Measurements from ENCODE around the gene MED27.

MED27 gene

DNA sequence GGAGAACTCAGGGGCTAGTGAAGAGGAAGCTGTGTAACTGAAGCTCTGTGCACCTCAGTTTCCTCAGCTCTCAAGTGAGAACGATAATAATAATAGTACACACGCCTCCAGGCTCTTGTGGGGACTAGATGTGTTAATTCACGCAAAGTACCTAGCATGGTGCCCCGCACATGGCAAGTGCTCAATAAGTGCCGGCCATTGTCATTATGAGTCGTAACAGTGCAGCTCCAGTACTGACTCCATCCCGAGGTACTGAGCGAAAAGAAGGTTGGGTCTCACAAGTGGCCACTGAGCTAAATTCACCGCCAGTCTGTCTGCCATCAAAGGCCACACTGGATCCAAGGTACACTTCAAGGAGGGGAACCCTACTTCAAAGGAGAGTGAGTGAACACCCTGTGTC, 40.4 kb downstream of the MED27 start:
- TF ChIP-seq, protein P1, sequence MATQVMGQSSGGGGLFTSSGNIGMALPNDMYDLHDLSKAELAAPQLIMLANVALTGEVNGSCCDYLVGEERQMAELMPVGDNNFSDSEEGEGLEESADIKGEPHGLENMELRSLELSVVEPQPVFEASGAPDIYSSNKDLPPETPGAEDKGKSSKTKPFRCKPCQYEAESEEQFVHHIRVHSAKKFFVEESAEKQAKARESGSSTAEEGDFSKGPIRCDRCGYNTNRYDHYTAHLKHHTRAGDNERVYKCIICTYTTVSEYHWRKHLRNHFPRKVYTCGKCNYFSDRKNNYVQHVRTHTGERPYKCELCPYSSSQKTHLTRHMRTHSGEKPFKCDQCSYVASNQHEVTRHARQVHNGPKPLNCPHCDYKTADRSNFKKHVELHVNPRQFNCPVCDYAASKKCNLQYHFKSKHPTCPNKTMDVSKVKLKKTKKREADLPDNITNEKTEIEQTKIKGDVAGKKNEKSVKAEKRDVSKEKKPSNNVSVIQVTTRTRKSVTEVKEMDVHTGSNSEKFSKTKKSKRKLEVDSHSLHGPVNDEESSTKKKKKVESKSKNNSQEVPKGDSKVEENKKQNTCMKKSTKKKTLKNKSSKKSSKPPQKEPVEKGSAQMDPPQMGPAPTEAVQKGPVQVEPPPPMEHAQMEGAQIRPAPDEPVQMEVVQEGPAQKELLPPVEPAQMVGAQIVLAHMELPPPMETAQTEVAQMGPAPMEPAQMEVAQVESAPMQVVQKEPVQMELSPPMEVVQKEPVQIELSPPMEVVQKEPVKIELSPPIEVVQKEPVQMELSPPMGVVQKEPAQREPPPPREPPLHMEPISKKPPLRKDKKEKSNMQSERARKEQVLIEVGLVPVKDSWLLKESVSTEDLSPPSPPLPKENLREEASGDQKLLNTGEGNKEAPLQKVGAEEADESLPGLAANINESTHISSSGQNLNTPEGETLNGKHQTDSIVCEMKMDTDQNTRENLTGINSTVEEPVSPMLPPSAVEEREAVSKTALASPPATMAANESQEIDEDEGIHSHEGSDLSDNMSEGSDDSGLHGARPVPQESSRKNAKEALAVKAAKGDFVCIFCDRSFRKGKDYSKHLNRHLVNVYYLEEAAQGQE (IDR thresholded peaks at IDR 0.05; ENCODE audit: insufficient replicate concordance, low read depth): no peak
- TF ChIP-seq GABPA (IDR thresholded peaks at IDR 0.05; ENCODE audit: low read depth) (no peak), POLR2AphosphoS5 (IDR thresholded peaks at IDR 0.05; ENCODE audit: low read depth) (no peak), SPI1 (IDR thresholded peaks at IDR 0.05; ENCODE audit: borderline replicate concordance, low read depth) (no peak)
- TF ChIP-seq, protein P2, sequence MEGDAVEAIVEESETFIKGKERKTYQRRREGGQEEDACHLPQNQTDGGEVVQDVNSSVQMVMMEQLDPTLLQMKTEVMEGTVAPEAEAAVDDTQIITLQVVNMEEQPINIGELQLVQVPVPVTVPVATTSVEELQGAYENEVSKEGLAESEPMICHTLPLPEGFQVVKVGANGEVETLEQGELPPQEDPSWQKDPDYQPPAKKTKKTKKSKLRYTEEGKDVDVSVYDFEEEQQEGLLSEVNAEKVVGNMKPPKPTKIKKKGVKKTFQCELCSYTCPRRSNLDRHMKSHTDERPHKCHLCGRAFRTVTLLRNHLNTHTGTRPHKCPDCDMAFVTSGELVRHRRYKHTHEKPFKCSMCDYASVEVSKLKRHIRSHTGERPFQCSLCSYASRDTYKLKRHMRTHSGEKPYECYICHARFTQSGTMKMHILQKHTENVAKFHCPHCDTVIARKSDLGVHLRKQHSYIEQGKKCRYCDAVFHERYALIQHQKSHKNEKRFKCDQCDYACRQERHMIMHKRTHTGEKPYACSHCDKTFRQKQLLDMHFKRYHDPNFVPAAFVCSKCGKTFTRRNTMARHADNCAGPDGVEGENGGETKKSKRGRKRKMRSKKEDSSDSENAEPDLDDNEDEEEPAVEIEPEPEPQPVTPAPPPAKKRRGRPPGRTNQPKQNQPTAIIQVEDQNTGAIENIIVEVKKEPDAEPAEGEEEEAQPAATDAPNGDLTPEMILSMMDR (IDR thresholded peaks at IDR 0.05; ENCODE audit: insufficient read depth, low read length): no peak
- Histone ChIP-seq H3K27ac (replicated peaks) (no peak overlapping the region), H3K27me3 (ENCODE audit: insufficient read depth, poor library complexity, severe bottlenecking) (no peaks in the 10 kb centered on the region), H3K4me3 (replicated peaks; ENCODE audit: insufficient read depth, low read length) (no peak overlapping the region)
- DNase-seq (ENCODE audit: low read depth in 1 of 2, low spot score in 1 of 2): no peak

DNA sequence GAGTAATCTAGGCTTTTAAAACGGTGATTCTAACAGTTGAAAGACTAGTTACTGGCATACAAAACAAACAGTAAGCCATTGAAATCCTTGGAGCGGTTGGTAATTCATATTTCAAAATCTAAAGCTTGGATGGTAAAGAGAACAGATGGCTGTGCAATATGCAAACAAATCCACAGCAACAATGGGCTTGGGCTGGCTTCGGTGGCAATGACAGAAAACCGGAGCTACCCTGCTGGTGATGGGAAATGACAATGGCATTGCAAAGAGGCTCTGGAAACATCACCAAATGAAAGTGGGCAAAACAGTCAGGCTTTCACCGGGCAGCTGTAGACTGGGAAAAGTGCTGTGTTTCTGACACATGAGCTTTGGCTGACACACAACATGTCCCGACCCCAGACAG, 42.2 kb downstream of the MED27 start:
- H3K4me3 ChIP-seq (replicated peaks; ENCODE audit: insufficient read depth, low read length): no peak overlapping the region
- H3K27me3 ChIP-seq (ENCODE audit: insufficient read depth, poor library complexity, severe bottlenecking): no peaks in the 10 kb centered on the region
- no peak for DNase-seq (ENCODE audit: low read depth in 1 of 2, low spot score in 1 of 2)
- H3K27ac ChIP-seq (replicated peaks): no peak overlapping the region
- TF ChIP-seq, protein P1 (IDR thresholded peaks at IDR 0.05; ENCODE audit: insufficient replicate concordance, low read depth): no peak
- no peak for TF ChIP-seq SPI1 (IDR thresholded peaks at IDR 0.05; ENCODE audit: borderline replicate concordance, low read depth)
- no peak for TF ChIP-seq POLR2AphosphoS5 (IDR thresholded peaks at IDR 0.05; ENCODE audit: low read depth)
- TF ChIP-seq, protein P2 (IDR thresholded peaks at IDR 0.05; ENCODE audit: insufficient read depth, low read length): no peak
- TF ChIP-seq GABPA (IDR thresholded peaks at IDR 0.05; ENCODE audit: low read depth): no peak

DNA sequence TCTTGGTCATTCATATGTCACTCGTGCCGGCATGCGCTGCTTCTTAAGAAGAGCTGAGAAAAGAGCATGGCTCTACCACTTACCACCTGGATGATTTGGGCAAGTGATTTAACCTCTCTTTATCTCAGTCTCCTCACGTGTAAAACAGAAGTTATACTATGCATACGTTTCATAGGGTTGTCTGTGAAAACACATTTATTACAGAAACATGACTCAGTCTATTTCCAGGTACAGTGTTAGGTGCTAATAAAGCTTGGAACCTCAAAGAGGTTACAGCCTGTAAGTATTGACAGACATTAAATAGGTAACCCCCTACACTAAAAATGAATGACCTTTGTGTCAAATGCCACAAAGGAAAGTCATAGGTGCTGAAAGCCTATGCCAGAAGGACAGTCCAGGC, 43.1 kb downstream of the MED27 start:
- H3K27ac ChIP-seq (replicated peaks): no peak overlapping the region
- TF ChIP-seq GABPA (IDR thresholded peaks at IDR 0.05; ENCODE audit: low read depth): no peak
- TF ChIP-seq, protein P2 (IDR thresholded peaks at IDR 0.05; ENCODE audit: insufficient read depth, low read length): no peak
- TF ChIP-seq, protein P1 (IDR thresholded peaks at IDR 0.05; ENCODE audit: insufficient replicate concordance, low read depth): no peak
- TF ChIP-seq POLR2AphosphoS5 (IDR thresholded peaks at IDR 0.05; ENCODE audit: low read depth): no peak
- TF ChIP-seq SPI1 (IDR thresholded peaks at IDR 0.05; ENCODE audit: borderline replicate concordance, low read depth): no peak
- no peak overlapping the region for H3K4me3 ChIP-seq (replicated peaks; ENCODE audit: insufficient read depth, low read length)
- H3K27me3 ChIP-seq (ENCODE audit: insufficient read depth, poor library complexity, severe bottlenecking): no peaks in the 10 kb centered on the region
- no peak for DNase-seq (ENCODE audit: low read depth in 1 of 2, low spot score in 1 of 2)

Data from HL-60 (cell line).